HK-2 (cell line): ENCODE data around the gene EHMT2.
A peak's percentile ranks its signal among the peaks of the same experiment; 100 is the strongest.
"Not testable (repeated sequence)": the region's sequence is repeated elsewhere in the genome, so short reads cannot be mapped to it uniquely, and the experiment has no call there.

ENCODE experiments used
- DNase-seq: peaks from one replicate; pipeline ENCODE4 v3.0.0-alpha.2; 2018; ENCODE audit not compliant: unreplicated experiment

The EHMT2 gene

DNA sequence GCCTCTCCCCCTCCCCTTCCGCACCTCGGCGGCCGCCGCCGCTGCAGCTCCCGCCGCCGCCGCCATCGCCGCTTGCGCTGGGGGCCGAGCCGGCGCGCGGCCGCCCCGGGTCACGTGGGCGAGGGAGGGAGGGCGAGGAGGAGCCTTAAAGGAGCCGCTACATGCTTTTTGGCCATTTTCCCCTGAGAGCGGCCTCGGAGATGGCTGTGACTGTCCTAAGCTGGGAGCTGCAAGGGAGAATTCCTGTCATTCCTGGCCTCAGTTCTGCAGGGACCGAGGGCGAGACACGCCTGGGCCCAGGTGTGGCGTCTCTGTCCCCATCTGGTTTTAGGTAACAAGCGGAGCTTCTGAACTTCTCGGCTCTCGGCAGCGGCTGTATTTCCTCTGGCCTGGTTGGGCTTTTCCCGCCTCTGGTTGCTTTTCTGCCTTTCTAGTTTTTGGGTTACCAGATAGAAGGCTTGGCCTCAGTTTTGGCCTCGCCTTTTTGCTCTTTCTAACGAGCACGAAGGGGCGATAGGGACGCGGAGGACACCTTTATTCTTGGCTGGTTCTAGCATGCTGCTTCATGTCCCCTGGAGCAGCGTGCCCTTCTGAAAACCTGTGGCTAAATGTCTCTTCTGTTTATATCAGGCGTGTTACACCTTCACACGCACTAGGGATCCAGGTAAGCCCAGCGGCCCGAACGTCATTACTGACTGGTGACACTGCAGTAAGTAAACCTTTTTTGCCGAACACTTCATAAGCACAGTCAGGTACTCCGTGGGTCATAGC, at the start of gene EHMT2:
Gene EHMT2 (minus strand): TSS at position 87 of the 771 bp plus-strand sequence. CDS start 21 bp downstream, at position 66.
- DNase-seq: peak; percentile 75

DNA sequence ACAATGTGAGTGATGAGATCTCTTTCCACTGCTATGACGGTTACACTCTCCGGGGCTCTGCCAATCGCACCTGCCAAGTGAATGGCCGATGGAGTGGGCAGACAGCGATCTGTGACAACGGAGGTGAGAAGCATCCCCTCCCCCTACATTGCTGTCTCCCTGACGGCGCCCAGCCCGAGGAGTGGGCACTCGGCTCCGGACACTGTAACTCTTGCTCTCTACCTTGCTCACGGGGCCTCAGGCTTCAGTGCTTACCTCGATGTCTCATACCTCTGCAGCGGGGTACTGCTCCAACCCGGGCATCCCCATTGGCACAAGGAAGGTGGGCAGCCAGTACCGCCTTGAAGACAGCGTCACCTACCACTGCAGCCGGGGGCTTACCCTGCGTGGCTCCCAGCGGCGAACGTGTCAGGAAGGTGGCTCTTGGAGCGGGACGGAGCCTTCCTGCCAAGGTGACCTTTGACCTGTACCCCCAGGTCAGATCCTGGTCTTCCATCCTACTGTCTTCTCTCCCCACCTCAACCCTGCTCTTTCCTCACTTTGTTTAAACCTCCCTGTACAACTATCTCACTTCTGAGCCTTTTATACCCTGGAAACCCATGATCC, 49.7 kb upstream of the EHMT2 start:
- DNase-seq: no peak

DNA sequence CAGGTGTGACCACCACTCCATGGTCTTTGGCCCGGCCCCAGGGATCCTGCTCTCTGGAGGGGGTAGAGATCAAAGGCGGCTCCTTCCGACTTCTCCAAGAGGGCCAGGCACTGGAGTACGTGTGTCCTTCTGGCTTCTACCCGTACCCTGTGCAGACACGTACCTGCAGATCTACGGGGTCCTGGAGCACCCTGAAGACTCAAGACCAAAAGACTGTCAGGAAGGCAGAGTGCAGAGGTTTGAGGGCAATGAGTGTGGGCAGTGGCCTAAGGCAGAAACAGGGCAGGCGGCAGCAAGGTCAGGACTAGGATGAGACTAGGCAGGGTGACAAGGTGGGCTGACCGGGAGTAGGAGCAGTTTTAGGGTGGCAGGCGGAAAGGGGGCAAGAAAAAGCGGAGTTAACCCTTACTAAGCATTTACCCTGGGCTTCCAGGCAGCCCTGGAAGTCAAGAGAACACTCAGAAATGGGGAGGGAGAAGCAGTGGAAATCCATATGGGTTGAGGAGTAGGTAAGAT, 48.9 kb upstream of the EHMT2 start:
- no peak for DNase-seq

DNA sequence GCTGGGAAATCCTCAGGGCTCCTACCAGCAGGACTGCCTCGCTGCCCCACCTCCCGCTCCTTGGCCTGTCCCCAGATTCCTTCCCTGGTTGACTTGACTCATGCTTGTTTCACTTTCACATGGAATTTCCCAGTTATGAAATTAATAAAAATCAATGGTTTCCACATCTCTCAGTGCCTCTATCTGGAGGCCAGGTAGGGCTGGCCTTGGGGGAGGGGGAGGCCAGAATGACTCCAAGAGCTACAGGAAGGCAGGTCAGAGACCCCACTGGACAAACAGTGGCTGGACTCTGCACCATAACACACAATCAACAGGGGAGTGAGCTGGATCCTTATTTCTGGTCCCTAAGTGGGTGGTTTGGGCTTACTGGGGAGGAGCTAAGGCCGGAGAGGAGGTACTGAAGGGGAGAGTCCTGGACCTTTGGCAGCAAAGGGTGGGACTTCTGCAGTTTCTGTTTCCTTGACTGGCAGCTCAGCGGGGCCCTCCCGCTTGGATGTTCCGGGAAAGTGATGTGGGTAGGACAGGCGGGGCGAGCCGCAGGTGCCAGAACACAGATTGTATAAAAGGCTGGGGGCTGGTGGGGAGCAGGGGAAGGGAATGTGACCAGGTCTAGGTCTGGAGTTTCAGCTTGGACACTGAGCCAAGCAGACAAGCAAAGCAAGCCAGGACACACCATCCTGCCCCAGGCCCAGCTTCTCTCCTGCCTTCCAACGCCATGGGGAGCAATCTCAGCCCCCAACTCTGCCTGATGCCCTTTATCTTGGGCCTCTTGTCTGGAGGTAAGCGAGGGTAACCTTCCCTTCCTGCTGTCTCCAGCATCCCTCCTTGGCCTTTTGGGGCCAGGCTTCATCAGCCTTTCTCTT, 48.2 kb upstream of the EHMT2 start, which contains the start of gene CFB:
Gene CFB (plus strand): TSS at position 589 of the 863 bp plus-strand sequence. CDS start 127 bp downstream, at position 716.
- DNase-seq: peak; percentile 41

DNA sequence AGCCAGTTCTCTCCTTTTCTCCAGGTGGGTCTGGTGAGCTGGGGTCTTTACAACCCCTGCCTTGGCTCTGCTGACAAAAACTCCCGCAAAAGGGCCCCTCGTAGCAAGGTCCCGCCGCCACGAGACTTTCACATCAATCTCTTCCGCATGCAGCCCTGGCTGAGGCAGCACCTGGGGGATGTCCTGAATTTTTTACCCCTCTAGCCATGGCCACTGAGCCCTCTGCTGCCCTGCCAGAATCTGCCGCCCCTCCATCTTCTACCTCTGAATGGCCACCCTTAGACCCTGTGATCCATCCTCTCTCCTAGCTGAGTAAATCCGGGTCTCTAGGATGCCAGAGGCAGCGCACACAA, 47.6 kb upstream of the EHMT2 start:
- no peak for DNase-seq

DNA sequence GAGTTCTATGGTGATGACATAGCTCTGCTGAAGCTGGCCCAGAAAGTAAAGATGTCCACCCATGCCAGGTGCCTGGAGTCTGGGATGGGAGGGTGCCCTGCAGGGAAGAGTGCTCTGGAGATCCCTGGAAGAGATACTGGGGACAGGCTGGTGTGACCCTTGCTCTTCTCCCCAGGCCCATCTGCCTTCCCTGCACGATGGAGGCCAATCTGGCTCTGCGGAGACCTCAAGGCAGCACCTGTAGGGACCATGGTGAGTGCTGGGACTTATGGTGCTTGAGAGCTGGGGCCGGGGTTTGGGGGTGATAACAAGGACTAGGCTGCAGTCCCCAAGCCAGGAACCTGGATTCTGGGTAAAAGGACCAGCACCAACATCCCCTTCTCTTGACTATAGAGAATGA, 46.2 kb upstream of the EHMT2 start:
- DNase-seq: no peak

DNA sequence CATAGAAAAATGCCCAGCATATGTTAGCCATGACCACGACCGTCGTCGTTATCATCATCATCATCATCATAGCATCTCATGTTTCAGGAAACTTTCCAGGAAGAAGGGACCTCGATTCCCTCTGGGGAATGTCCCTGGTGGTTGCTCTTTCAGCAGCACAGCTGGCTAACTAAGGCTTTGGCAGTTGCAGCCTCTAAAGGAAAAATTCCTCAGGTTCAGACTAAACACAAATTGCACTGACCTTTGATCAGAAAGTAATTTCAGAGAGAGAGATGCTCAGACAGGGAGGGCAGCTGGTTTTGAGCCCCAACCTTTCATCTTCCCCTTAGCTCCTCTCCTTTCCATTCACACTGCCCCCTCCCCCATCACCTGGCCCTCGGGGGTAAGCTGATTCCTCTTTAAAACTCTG, 42.8 kb upstream of the EHMT2 start:
- no peak for DNase-seq

DNA sequence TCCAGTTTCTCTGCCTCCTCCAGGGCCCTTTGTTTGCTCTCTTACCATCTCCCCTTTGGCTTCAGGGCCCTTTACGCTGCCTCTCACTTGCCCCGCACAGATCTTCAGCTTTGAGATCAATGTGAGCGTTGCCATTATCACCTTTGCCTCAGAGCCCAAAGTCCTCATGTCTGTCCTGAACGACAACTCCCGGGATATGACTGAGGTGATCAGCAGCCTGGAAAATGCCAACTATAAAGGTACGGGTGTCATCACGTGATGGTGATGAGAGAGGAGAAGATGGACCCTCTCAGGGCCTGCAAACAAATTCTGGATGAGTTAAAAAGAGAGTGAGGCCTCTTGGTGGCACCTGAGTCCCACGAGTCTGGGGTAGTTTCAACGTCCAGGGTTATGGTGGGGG, 38.3 kb upstream of the EHMT2 start:
- DNase-seq: no peak

DNA sequence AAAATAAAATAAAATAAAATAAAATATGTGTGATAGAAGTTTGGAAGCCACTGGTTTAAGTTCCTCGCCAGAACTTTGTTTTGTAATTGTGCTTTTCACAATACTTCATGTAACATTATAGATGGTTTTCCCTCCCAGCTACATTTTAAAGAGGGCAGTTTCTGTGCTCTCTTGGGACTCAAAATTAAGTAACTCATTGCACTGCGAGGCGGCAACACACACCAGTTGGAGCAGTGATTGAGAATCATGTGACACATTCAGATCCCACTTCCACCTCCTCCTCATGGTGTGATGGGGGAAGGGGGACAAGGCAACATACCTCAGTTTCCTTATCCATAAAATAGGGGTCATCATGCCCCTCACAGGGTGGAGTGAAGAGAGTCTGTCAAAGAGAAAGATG, 37.5 kb upstream of the EHMT2 start:
- no peak for DNase-seq

DNA sequence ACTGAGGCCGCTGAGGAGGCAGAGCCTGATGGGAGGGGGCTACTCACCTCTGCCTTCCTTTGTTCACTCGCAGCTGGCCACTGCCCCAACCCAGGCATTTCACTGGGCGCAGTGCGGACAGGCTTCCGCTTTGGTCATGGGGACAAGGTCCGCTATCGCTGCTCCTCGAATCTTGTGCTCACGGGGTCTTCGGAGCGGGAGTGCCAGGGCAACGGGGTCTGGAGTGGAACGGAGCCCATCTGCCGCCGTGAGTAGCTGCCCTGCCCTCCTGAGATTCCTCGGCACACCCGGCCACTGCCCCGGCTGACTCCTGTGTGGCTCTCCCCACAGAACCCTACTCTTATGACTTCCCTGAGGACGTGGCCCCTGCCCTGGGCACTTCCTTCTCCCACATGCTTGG, 36.0 kb upstream of the EHMT2 start:
- DNase-seq: no peak

DNA sequence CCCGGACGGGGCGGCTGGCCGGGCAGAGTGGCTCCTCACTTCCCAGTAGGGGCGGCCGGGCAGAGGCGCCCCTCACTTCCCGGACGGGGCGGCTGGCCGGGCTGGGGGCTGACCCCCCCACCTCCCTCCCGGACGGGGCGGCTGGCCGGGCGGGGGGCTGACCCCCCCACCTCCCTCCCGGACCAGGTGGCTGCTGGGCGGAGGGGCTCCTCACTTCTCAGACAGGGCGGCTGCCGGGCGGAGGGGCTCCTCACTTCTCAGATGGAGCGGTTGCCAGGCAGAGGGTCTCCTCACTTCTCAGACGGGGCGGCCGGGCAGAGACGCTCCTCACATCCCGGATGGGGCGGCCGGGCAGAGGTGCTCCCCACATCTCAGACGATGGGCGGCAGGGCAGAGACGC, 34.6 kb upstream of the EHMT2 start:
- not testable (repeated sequence) for DNase-seq

DNA sequence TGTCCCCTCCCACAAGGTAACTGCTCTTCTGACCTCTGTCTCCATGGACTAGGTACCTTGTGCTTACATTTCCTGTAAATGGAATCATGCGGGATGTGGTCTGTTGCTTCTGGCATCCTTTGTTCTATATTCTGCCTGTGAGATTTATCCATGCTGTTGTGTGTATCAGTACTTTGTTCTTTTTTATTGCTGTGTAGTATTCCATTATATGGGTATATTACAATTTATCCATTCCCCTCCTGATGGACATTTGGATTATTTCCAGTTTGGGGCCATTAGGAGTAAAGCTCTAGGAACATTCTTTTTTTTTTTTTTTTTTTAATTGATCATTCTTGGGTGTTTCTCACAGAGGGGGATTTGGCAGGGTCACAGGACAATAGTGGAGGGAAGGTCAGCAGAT, 33.5 kb upstream of the EHMT2 start:
- DNase-seq: no peak

DNA sequence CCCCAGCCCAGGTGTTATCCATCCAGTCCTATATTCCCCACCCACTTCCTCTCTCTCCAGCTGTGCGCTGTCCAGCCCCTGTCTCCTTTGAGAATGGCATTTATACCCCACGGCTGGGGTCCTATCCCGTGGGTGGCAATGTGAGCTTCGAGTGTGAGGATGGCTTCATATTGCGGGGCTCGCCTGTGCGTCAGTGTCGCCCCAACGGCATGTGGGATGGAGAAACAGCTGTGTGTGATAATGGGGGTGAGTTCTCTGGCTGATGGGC, 31.1 kb upstream of the EHMT2 start:
- DNase-seq: no peak

DNA sequence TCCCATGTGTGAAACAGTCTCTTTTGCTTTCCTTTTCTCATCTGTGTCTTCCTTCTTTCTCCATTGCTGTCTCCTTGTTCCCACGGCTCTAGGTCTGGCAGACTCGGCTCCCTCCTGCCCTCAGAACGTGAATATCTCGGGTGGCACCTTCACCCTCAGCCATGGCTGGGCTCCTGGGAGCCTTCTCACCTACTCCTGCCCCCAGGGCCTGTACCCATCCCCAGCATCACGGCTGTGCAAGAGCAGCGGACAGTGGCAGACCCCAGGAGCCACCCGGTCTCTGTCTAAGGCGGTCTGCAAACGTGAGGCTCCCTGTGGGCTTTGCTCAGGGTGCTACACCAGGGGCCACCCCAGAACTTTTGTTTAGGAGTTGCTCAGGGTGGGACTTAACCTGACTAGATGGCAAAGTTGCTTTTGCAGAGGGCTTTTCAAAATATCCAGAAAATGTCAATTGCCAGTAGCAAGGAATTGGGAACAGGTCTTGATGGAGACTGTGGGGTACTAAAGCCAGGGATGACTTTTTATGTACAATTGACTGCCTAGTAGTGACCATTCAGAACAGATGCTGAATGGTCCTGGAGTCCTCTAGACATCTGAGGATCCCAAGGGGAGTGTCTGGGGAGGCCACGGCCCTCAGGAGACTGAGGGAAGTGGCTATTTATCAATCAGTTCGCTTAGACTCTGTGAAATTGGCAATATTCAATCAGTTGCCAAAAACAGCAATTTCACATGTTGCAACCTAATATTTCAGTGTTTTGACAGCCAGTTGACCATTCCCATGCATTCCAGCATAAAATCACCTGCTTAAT, 30.6 kb upstream of the EHMT2 start:
- DNase-seq: no peak

DNA sequence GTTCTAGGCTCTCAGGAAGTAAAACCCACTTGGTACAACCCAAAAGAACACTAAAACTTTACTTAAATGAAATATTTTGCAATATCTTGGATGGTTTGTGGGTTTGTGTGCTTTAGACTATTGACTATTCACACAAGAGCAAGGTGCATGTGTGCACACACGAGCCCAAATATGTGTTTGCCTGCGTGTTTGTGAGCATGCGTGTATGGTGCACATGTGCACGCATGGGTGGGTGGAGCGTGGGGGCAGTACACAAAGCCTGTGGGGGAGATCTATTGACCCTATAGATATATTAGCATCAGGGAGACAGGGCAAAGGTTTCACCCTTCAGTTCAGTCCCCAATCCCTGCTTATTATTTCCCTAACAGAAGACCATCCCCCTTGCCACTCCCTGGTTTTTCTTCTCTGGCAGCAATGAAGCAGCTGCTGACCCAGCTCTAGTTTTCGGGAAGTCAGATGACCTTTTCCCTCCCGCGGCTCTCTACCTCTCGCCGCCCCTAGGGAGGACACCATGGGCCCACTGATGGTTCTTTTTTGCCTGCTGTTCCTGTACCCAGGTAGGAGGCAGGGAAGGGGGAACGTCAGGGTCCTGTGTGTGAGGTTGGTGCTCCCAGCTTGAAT, 29.9 kb upstream of the EHMT2 start, which contains the start of gene C2:
Gene C2 (plus strand): TSS at position 476 of the 621 bp plus-strand sequence. CDS start 36 bp downstream, at position 512.
- no peak for DNase-seq

DNA sequence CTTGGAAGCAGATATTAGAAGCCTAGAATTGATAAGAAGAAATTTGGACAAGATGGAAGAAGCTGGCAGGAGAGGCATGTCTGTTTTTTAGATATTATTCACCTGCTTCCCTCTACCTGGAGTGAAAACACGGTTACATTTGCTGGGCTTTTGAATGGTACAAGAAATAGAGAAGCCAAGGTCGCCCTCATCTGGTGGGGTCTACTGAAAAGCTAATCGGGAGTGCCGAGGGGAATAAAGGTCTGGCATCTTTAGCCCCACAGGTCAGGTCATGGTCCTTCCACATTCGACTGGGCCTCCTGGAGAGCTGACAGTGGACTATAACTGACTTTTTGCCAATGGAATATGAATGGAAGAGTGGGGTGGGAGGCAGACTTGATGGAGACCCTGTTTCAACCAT, 25.4 kb upstream of the EHMT2 start:
- no peak for DNase-seq

DNA sequence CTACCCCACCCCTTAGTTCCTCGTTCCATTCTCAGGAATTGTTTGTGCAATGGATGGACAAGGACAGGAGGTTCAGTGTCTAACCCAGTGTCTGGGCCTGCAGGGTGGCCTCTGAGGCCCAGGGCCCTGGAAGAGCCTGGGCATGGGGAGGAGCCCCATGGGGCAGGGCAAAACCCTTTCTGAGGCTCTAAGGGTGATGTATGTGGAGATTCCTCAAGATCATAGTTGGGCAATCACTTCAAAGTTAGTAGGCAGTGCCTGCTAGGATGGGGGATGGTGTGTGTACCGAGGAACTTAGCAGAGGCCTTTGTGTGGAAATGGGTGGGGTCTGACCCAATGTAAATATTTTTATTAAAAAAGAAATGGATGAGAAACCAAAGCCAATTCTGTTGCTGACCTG, 23.3 kb upstream of the EHMT2 start:
- DNase-seq: no peak

DNA sequence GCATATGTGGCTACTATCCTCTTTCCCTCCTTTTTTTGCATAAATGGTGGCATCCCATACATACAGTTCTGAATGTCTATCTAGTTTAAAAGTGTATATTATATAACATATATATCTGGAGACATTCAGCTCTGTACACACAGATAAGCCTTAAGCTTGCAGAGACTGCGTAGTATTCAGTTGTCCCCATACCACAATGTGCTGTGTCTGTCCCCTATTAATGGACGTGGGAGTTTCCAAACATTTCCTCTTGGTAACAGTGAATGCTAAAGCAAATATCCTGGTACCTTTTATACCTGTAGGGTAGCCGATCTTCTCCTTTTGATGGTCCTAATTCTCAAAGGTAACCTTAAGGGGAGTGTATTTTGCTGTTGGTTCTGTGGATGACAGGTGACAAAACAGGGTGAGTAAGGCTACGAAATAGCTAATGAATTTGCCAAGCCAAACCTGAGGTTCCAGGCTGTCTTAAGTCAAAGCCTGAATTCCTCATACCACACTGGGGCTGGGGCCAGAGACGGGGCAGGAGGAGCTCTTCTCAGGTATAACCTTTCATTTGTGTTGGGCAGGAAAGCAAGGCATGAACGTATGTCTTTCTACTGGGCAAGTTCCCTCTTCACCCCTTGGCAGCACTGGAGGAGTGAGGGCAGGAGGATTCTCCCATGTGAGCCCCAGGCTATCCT, 22.3 kb upstream of the EHMT2 start:
- no peak for DNase-seq

DNA sequence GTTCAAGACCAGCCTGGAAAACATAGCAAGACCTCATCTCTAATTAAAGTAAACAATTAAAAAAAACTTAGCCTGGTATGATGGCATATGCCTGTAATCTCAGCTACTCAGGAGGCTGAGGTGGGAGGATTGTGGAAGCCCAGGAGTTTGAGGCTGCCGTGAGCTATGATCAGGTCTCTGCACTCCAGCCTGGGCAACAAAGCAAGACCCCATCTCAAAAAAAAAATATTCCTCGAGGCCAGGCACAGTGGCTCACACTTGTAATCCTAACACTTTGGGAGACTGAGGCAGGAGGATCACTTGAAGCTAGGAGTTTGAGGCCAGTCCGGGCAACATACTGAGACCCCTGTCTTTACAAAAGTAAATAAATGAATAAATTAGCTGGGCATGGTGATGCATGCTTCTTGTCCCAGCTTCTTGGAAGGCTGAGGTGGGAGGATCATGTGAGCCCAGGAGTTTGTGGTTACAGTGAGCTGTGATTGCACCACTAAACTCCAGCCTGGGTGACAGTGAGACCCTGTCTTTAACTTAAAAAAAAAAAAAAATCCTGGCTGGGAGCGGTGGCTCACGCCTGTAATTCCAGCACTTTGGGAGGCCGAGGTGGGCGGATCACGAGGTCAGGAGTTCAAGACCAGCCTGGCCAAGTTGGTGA, 20.7 kb upstream of the EHMT2 start:
- DNase-seq: no peak

DNA sequence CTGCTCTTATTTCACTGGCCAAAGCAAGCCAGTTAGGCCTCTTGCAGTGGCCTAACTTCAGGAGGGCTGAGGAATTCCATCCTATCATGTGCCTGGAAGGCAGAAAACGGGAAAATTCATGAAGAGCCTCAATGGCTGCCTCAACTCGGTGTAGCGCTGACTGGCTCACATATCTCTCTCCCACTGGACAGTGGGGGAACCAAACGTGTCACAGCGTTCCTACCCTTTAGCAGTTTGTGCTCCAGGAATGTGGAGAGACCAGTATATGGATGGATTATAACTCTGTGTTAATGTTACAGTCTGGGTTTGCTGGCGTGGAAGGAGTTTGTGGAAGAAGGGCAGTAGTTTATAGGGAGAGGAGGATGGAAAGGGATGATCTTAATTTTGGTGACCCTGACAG, 18.3 kb upstream of the EHMT2 start:
- DNase-seq: no peak
